ENCODE data around the gene PAPPA2. TPM values are rescaled to one million over a fixed set of nuclear protein-coding genes. Genes with fewer than 3 reads are reported as not detected.

PAPPA2 gene
- total RNA-seq, 1 experiment from 2014 or later, result 0.03 TPM

- Histone ChIP-seq H3K9me3 (ENCODE audit: control insufficient read depth, insufficient read depth, low read depth, low read length) (no peaks in the 10 kb centered on the region), H3K4me3 (ENCODE audit: low read depth in 2 of 2, low read length in 2 of 2) (no peak overlapping the region), H3K27me3 (ENCODE audit: control insufficient read depth, insufficient read depth, low read length) (no peaks in the 10 kb centered on the region), H3K4me1 (ENCODE audit: control insufficient read depth, insufficient read depth, low read length) (no peaks in the 10 kb centered on the region), H3K27ac (ENCODE audit: low read length) (no peak overlapping the region), H3K36me3 (ENCODE audit: control insufficient read depth, insufficient read depth, low read length) (no peaks in the 10 kb centered on the region)
- POLR2A ChIA-PET, result no interaction called here
- ATAC-seq (no peak), DNase-seq (ENCODE audit: low read depth, low spot score) (no peak)
- TF ChIP-seq POLR2AphosphoS5 (IDR thresholded peaks at IDR 0.05; ENCODE audit: low read depth, low read length) (no peak), TCF7L2 (IDR thresholded peaks at IDR 0.05; ENCODE audit: low read depth, low read length) (no peak), SIN3A (IDR thresholded peaks at IDR 0.05; ENCODE audit: borderline replicate concordance, insufficient read depth, low read depth, low read length) (no peak)
- TF ChIP-seq, protein P1, sequence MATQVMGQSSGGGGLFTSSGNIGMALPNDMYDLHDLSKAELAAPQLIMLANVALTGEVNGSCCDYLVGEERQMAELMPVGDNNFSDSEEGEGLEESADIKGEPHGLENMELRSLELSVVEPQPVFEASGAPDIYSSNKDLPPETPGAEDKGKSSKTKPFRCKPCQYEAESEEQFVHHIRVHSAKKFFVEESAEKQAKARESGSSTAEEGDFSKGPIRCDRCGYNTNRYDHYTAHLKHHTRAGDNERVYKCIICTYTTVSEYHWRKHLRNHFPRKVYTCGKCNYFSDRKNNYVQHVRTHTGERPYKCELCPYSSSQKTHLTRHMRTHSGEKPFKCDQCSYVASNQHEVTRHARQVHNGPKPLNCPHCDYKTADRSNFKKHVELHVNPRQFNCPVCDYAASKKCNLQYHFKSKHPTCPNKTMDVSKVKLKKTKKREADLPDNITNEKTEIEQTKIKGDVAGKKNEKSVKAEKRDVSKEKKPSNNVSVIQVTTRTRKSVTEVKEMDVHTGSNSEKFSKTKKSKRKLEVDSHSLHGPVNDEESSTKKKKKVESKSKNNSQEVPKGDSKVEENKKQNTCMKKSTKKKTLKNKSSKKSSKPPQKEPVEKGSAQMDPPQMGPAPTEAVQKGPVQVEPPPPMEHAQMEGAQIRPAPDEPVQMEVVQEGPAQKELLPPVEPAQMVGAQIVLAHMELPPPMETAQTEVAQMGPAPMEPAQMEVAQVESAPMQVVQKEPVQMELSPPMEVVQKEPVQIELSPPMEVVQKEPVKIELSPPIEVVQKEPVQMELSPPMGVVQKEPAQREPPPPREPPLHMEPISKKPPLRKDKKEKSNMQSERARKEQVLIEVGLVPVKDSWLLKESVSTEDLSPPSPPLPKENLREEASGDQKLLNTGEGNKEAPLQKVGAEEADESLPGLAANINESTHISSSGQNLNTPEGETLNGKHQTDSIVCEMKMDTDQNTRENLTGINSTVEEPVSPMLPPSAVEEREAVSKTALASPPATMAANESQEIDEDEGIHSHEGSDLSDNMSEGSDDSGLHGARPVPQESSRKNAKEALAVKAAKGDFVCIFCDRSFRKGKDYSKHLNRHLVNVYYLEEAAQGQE (IDR thresholded peaks at IDR 0.05; ENCODE audit: insufficient read depth in 1 of 2, low read depth in 2 of 2, low read length in 1 of 2), result no peak
- TF ChIP-seq, protein P2, sequence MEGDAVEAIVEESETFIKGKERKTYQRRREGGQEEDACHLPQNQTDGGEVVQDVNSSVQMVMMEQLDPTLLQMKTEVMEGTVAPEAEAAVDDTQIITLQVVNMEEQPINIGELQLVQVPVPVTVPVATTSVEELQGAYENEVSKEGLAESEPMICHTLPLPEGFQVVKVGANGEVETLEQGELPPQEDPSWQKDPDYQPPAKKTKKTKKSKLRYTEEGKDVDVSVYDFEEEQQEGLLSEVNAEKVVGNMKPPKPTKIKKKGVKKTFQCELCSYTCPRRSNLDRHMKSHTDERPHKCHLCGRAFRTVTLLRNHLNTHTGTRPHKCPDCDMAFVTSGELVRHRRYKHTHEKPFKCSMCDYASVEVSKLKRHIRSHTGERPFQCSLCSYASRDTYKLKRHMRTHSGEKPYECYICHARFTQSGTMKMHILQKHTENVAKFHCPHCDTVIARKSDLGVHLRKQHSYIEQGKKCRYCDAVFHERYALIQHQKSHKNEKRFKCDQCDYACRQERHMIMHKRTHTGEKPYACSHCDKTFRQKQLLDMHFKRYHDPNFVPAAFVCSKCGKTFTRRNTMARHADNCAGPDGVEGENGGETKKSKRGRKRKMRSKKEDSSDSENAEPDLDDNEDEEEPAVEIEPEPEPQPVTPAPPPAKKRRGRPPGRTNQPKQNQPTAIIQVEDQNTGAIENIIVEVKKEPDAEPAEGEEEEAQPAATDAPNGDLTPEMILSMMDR (IDR thresholded peaks at IDR 0.05), result no peak
- no TSS peak for BruUV-seq (replicated peaks)
- in situ Hi-C loops (cut with HindIII; ENCODE audit: low pct_unique_long_range_greater_than_20kb, low sequenced_read_pairs), result no loop called here
- intact Hi-C loops (cut with micrococcal nuclease; ENCODE audit: unreplicated experiment), result no loop called here
- CTCF ChIA-PET, result no interaction called here
Measured at GRCh38 chr1:176854758-176855745, 392.1 kb downstream of the PAPPA2 start.

DNA sequence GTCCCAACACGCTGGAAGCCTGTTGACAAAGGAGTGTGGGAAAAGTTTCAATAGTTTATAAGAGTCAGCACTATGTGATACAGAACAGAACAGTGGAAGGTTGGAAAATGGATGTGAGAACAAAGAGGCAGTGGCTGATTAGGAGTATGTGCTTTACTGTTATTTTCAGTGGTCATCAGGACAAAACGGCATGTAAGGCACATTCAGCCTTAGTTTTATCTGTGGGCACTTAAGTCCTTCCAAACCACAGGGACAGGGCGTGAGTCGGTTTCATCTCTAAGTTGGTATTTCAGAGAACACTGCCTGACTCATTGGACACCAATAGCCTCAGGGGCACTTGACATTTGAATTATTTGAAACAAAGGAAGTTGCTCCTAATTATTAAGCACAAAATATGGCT lies 394.7 kb downstream of the PAPPA2 start:
- TF ChIP-seq TCF7L2 (IDR thresholded peaks at IDR 0.05; ENCODE audit: low read depth, low read length) (no peak), POLR2AphosphoS5 (IDR thresholded peaks at IDR 0.05; ENCODE audit: low read depth, low read length) (no peak), SIN3A (IDR thresholded peaks at IDR 0.05; ENCODE audit: borderline replicate concordance, insufficient read depth, low read depth, low read length) (no peak)
- TF ChIP-seq, protein P1 (IDR thresholded peaks at IDR 0.05; ENCODE audit: insufficient read depth in 1 of 2, low read depth in 2 of 2, low read length in 1 of 2), result no peak
- TF ChIP-seq, protein P2 (IDR thresholded peaks at IDR 0.05), result no peak
- Histone ChIP-seq H3K36me3 (ENCODE audit: control insufficient read depth, insufficient read depth, low read length) (no peaks in the 10 kb centered on the region), H3K27me3 (ENCODE audit: control insufficient read depth, insufficient read depth, low read length) (no peaks in the 10 kb centered on the region), H3K4me3 (ENCODE audit: low read depth in 2 of 2, low read length in 2 of 2) (no peak overlapping the region), H3K27ac (ENCODE audit: low read length) (no peak overlapping the region), H3K9me3 (ENCODE audit: control insufficient read depth, insufficient read depth, low read depth, low read length) (no peaks in the 10 kb centered on the region), H3K4me1 (ENCODE audit: control insufficient read depth, insufficient read depth, low read length) (no peaks in the 10 kb centered on the region)
- intact Hi-C loops (cut with micrococcal nuclease; ENCODE audit: unreplicated experiment), result no loop called here
- ChIA-PET POLR2A (no interaction called here), CTCF (no interaction called here)
- ATAC-seq (no peak), DNase-seq (ENCODE audit: low read depth, low spot score) (no peak)
- BruUV-seq (replicated peaks), result no TSS peak
- in situ Hi-C loops (cut with HindIII; ENCODE audit: low pct_unique_long_range_greater_than_20kb, low sequenced_read_pairs), result no loop called here
